ENCODE results near the gene SYNPO.
A peak's percentile ranks its signal among the peaks of the same experiment; 100 is the strongest.

SYNPO gene

GRCh38 chr5:150623878-150624216 lies 16.6 kb upstream of the SYNPO start:
- no peak overlapping the region for H3K27ac ChIP-seq (ENCODE audit: low read depth, low read length, poor library complexity, severe bottlenecking)
- no peak overlapping the region for H3K4me2 ChIP-seq (ENCODE audit: low read length)
- TF ChIP-seq EZH2 (IDR thresholded peaks at IDR 0.05; ENCODE audit: borderline replicate concordance, low read length) (no peak), CTCF (IDR thresholded peaks at IDR 0.05; ENCODE audit: low read length) (no peak)
- H3K4me3 ChIP-seq (ENCODE audit: low read depth, low read length, poor library complexity, severe bottlenecking) = no peak overlapping the region
- H2AFZ ChIP-seq (ENCODE audit: low read length) = no peak overlapping the region
- H3K9me2 ChIP-seq (ENCODE audit: low read depth, low read length) = no peaks in the 10 kb centered on the region
- H3K27me3 ChIP-seq (ENCODE audit: insufficient read depth, low read length) = peaks cover 7% of the 10 kb centered on the region; the same call in 1 of the 2 replicates
- H3K9ac ChIP-seq (ENCODE audit: low read length) = no peak overlapping the region
- H3F3A ChIP-seq (ENCODE audit: insufficient read depth, low read length) = no peaks in the 10 kb centered on the region
- H3K36me3 ChIP-seq (ENCODE audit: insufficient read depth, low read length) = no peaks in the 10 kb centered on the region
- H4K20me1 ChIP-seq (ENCODE audit: insufficient read depth, low read length) = no peaks in the 10 kb centered on the region
- no peaks in the 10 kb centered on the region for H3K79me2 ChIP-seq (ENCODE audit: insufficient read depth, low read length)
- no peaks in the 10 kb centered on the region for H3K9me3 ChIP-seq (ENCODE audit: low read length)
- peaks cover 4% of the 10 kb centered on the region for H3K4me1 ChIP-seq (ENCODE audit: insufficient read depth, low read length, severe bottlenecking)

GRCh38 chr5:150624334-150625163 lies 15.9 kb upstream of the SYNPO start:
- Histone ChIP-seq H3K4me3 (ENCODE audit: low read depth, low read length, poor library complexity, severe bottlenecking) (peak overlapping the region; percentile 36), H3K36me3 (ENCODE audit: insufficient read depth, low read length) (no peaks in the 10 kb centered on the region), H3K9me2 (ENCODE audit: low read depth, low read length) (no peaks in the 10 kb centered on the region), H3K4me1 (ENCODE audit: insufficient read depth, low read length, severe bottlenecking) (peaks cover 4% of the 10 kb centered on the region), H3K79me2 (ENCODE audit: insufficient read depth, low read length) (no peaks in the 10 kb centered on the region), H3K27ac (ENCODE audit: low read depth, low read length, poor library complexity, severe bottlenecking) (no peak overlapping the region), H3F3A (ENCODE audit: insufficient read depth, low read length) (no peaks in the 10 kb centered on the region), H4K20me1 (ENCODE audit: insufficient read depth, low read length) (no peaks in the 10 kb centered on the region), H2AFZ (ENCODE audit: low read length) (no peak overlapping the region), H3K9ac (ENCODE audit: low read length) (no peak overlapping the region), H3K4me2 (ENCODE audit: low read length) (peak overlapping the region; percentile 52; the same call in 1 of the 2 replicates), H3K9me3 (ENCODE audit: low read length) (no peaks in the 10 kb centered on the region), H3K27me3 (ENCODE audit: insufficient read depth, low read length) (peaks cover 7% of the 10 kb centered on the region; the same call in 1 of the 2 replicates)
- no peak for TF ChIP-seq CTCF (IDR thresholded peaks at IDR 0.05; ENCODE audit: low read length)
- no peak for TF ChIP-seq EZH2 (IDR thresholded peaks at IDR 0.05; ENCODE audit: borderline replicate concordance, low read length)

- H2AFZ ChIP-seq (ENCODE audit: low read length) = no peak overlapping the region
- no peaks in the 10 kb centered on the region for H3K9me3 ChIP-seq (ENCODE audit: low read length)
- TF ChIP-seq EZH2 (IDR thresholded peaks at IDR 0.05; ENCODE audit: borderline replicate concordance, low read length) (no peak), CTCF (IDR thresholded peaks at IDR 0.05; ENCODE audit: low read length) (no peak)
Observed at GRCh38 chr5:150625164-150625535, 15.3 kb upstream of the SYNPO start.

More at GRCh38 chr5:150625164-150625535, 15.3 kb upstream of the SYNPO start:
- peak overlapping the region; percentile 36 for H3K4me3 ChIP-seq (ENCODE audit: low read depth, low read length, poor library complexity, severe bottlenecking)
- H3K9ac ChIP-seq (ENCODE audit: low read length) = no peak overlapping the region
- no peaks in the 10 kb centered on the region for H3K79me2 ChIP-seq (ENCODE audit: insufficient read depth, low read length)
- no peaks in the 10 kb centered on the region for H3K9me2 ChIP-seq (ENCODE audit: low read depth, low read length)
- no peaks in the 10 kb centered on the region for H4K20me1 ChIP-seq (ENCODE audit: insufficient read depth, low read length)
- peaks cover 4% of the 10 kb centered on the region for H3K4me1 ChIP-seq (ENCODE audit: insufficient read depth, low read length, severe bottlenecking)
- no peak overlapping the region for H3K27ac ChIP-seq (ENCODE audit: low read depth, low read length, poor library complexity, severe bottlenecking)
- no peaks in the 10 kb centered on the region for H3F3A ChIP-seq (ENCODE audit: insufficient read depth, low read length)
- no peaks in the 10 kb centered on the region for H3K36me3 ChIP-seq (ENCODE audit: insufficient read depth, low read length)
- H3K4me2 ChIP-seq (ENCODE audit: low read length) = peak overlapping the region; percentile 52; the same call in 1 of the 2 replicates
- H3K27me3 ChIP-seq (ENCODE audit: insufficient read depth, low read length) = peaks cover 7% of the 10 kb centered on the region; the same call in 1 of the 2 replicates

Data from OCI-LY1 (cell line).